Measurements from ENCODE around the gene MAST1. TPM values are rescaled to one million over a fixed set of nuclear protein-coding genes. Genes with fewer than 3 reads are reported as not detected.

MAST1 gene
- total RNA-seq, 4 donors from 2014 or later: 0.50 to 0.91 (median 0.76) TPM

DNA sequence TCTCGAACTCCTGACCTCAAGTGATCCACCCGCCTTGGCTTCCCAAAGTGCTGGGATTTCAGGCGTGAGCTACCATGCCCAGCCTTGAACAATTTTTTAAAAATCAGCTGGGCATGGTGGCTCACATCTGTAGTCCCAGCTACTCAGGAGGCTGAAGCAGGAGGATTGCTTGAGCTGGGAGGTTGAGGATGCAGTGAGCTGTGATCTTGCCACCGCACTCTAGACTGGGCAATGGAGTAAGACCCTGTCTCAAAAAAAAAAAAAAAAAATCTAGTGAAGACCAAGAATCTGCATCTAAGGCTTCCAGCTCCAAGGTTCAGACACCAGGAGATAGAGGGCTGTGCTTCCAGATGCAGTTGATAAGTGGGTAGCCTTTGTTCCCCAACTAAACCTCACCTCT is 25.8 kb downstream of the MAST1 start:
- Histone ChIP-seq H3K27ac (replicated peaks in 1 of 4) (no peak overlapping the region), H3K4me3 (no peak overlapping the region), H3K27me3 (peaks cover 0 to 35% (median 0%) of the 10 kb centered on the region in 4 donors), H3K4me1 (peaks cover 6 to 11% (median 10%) of the 10 kb centered on the region in 4 donors), H3K9me3 (no peaks in the 10 kb centered on the region), H3K36me3 (no peaks in the 10 kb centered on the region)
- intact Hi-C loops (cut with DNase I): no loop called here
- WGBS: 77% methylated on average over 4 of the region's 4 CpGs
- DNase-seq (ENCODE audit: extremely low spot score): no peak
- TF ChIP-seq EP300 (IDR thresholded peaks at IDR 0.05): no peak
- TF ChIP-seq POLR2AphosphoS5 (IDR thresholded peaks at IDR 0.05): no peak
- no peak for TF ChIP-seq POLR2A (IDR thresholded peaks at IDR 0.05; ENCODE audit: low read depth)
- TF ChIP-seq, protein P1, sequence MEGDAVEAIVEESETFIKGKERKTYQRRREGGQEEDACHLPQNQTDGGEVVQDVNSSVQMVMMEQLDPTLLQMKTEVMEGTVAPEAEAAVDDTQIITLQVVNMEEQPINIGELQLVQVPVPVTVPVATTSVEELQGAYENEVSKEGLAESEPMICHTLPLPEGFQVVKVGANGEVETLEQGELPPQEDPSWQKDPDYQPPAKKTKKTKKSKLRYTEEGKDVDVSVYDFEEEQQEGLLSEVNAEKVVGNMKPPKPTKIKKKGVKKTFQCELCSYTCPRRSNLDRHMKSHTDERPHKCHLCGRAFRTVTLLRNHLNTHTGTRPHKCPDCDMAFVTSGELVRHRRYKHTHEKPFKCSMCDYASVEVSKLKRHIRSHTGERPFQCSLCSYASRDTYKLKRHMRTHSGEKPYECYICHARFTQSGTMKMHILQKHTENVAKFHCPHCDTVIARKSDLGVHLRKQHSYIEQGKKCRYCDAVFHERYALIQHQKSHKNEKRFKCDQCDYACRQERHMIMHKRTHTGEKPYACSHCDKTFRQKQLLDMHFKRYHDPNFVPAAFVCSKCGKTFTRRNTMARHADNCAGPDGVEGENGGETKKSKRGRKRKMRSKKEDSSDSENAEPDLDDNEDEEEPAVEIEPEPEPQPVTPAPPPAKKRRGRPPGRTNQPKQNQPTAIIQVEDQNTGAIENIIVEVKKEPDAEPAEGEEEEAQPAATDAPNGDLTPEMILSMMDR (IDR thresholded peaks at IDR 0.05): no peak

DNA sequence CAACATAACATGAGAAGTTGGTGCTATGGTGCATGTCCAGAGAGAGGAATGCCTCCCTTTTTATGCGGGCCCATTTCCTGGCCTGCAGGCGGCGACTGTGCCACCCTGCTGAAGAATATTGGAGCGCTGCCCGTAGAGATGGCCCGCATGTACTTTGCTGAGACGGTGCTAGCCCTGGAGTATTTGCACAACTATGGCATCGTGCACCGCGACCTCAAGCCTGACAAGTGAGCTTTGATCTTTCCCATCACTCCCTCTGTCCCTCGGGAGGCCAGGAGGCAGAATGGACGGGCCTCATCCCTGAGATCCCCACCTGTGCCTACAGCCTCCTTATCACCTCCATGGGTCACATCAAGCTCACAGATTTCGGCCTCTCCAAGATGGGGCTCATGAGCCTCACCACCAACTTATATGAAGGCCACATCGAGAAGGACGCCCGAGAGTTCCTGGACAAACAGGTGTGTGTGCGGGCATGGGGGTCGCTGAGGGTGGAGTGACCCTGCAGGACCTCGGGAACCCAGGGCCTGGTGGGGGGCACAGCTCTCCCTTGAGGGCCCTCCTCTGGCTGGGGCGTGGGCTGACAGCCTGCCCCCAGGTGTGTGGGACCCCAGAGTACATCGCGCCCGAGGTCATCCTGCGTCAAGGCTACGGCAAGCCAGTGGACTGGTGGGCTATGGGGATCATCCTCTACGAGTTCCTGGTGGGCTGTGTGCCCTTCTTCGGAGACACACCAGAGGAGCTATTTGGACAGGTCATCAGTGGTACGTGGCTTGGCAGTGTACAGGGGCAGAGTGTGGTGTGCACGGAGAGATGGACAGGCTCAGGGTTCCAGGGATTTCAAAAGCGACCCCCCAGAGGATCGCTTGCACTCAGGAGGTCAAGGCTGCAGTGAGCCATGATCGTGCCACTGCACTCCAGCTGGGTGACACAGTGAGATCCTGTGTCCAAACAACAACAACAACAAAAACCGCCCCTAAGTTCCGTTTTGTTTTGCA is 26.7 kb downstream of the MAST1 start:
- intact Hi-C loops (cut with DNase I): no loop called here
- Histone ChIP-seq H3K4me1 (peaks cover 6 to 11% (median 10%) of the 10 kb centered on the region in 4 donors), H3K27me3 (peaks cover 0 to 40% (median 0%) of the 10 kb centered on the region in 4 donors), H3K27ac (replicated peaks in 1 of 4) (no peak overlapping the region), H3K9me3 (no peaks in the 10 kb centered on the region), H3K36me3 (no peaks in the 10 kb centered on the region), H3K4me3 (no peak overlapping the region)
- TF ChIP-seq POLR2A (IDR thresholded peaks at IDR 0.05; ENCODE audit: low read depth) (no peak), POLR2AphosphoS5 (IDR thresholded peaks at IDR 0.05) (no peak), EP300 (IDR thresholded peaks at IDR 0.05) (no peak)
- TF ChIP-seq, protein P1 (IDR thresholded peaks at IDR 0.05): no peak
- 83% methylated on average over 29 of the region's 34 CpGs for WGBS
- DNase-seq (ENCODE audit: extremely low spot score): no peak

DNA sequence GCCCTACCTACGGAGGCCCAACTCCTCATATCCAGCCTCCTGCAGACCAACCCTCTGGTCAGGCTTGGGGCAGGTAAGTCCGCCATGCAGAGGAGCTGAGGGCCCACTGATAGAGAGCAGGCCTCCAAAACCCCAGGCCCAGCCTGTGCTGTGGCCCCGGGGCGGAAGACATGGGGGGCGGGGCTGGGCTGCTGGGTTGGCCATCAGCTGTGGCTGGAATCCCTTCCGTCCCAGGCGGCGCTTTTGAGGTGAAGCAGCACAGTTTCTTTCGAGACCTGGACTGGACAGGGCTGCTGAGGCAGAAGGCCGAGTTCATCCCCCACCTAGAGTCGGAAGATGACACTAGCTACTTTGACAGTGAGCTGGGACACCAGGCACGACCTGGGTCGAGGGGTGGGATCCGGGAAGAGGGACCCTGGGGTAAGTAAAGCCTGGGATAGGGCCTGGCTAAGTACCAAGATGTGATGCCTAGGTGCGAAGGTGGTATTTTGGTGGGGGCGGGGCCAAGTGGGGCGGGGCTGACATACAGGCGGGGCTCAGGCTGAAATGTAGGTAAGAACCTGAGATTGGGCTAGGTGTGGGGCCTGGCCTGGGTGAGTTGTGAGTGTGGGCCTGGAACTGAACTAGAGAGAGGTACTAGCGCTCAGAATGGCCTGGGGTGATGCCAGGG is 27.6 kb downstream of the MAST1 start:
- Histone ChIP-seq H3K4me3 (no peak overlapping the region), H3K27ac (replicated peaks in 1 of 4) (no peak overlapping the region), H3K36me3 (no peaks in the 10 kb centered on the region), H3K9me3 (no peaks in the 10 kb centered on the region), H3K4me1 (peaks cover 6 to 11% (median 10%) of the 10 kb centered on the region in 4 donors), H3K27me3 (peaks cover 0 to 40% (median 0%) of the 10 kb centered on the region in 4 donors)
- 86% methylated on average over 13 of the region's 19 CpGs for WGBS
- no peak for DNase-seq (ENCODE audit: extremely low spot score)
- intact Hi-C loops (cut with DNase I): no loop called here
- TF ChIP-seq POLR2AphosphoS5 (IDR thresholded peaks at IDR 0.05) (no peak), POLR2A (IDR thresholded peaks at IDR 0.05; ENCODE audit: low read depth) (no peak), EP300 (IDR thresholded peaks at IDR 0.05) (no peak)
- TF ChIP-seq, protein P1 (IDR thresholded peaks at IDR 0.05): no peak

DNA sequence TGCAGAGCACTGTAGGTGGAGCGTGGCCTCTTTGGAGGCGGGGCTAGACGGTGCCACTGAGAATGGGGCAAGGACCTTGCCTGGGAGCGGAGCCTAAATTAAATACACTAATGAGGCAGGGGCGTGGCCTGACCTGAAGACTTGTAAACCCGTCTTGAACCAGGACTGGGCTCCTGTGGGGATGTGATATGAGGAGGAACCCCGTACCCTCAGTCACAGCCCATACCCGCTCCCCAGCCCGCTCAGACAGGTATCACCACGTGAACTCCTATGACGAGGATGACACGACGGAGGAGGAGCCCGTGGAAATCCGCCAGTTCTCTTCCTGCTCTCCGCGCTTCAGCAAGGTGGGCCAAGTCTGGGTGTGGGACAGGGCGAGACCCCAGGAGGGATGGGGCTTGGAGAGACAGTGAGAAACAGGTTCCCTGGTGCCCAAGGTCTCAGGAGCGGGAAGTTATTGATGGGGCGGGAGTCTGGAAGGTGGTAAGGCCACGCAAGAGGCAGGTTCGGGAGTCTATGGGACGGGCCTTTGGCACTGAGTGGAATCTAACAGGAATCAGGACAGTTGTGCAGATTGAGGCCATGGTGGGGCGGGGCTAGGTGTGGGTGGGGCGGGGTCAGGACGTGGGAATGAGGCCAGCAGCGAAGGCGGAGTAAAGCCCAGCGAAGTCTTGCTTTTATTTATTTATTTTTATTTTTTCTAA is 28.3 kb downstream of the MAST1 start:
- TF ChIP-seq POLR2A (IDR thresholded peaks at IDR 0.05; ENCODE audit: low read depth) (no peak), POLR2AphosphoS5 (IDR thresholded peaks at IDR 0.05) (no peak)
- TF ChIP-seq, protein P1 (IDR thresholded peaks at IDR 0.05): no peak
- peaks cover 0 to 40% (median 0%) of the 10 kb centered on the region in 4 donors for H3K27me3 ChIP-seq
- 90% methylated on average over 29 of the region's 29 CpGs for WGBS
- no peak for DNase-seq (ENCODE audit: extremely low spot score)
- no peaks in the 10 kb centered on the region for H3K36me3 ChIP-seq
- no peaks in the 10 kb centered on the region for H3K9me3 ChIP-seq
- H3K4me3 ChIP-seq: no peak overlapping the region
- H3K4me1 ChIP-seq: peaks cover 6 to 11% (median 10%) of the 10 kb centered on the region in 4 donors
- intact Hi-C loops (cut with DNase I): no loop called here
- no peak overlapping the region for H3K27ac ChIP-seq (replicated peaks in 1 of 4)
